ENCODE data around the gene UGT1A6.

Gene UGT1A6

GRCh38 chr2:233819884-233820773 is 127.4 kb downstream of the UGT1A6 start:
- DNase-seq (ENCODE audit: low read depth) = no peak

GRCh38 chr2:233820774-233821105 is 128.1 kb downstream of the UGT1A6 start:
- no peak for DNase-seq (ENCODE audit: low read depth)

GRCh38 chr2:233821196-233821595 is 128.5 kb downstream of the UGT1A6 start:
- DNase-seq (ENCODE audit: low read depth) = no peak

- no peak for DNase-seq (ENCODE audit: low read depth)
Measured at GRCh38 chr2:233821709-233822100, 129.0 kb downstream of the UGT1A6 start.

- DNase-seq (ENCODE audit: low read depth) = no peak
Measured at GRCh38 chr2:233822101-233822771, 129.5 kb downstream of the UGT1A6 start.
